ENCODE results near the gene CACNG5.
A peak's percentile ranks its signal among the peaks of the same experiment; 100 is the strongest.

CACNG5 gene

DNA sequence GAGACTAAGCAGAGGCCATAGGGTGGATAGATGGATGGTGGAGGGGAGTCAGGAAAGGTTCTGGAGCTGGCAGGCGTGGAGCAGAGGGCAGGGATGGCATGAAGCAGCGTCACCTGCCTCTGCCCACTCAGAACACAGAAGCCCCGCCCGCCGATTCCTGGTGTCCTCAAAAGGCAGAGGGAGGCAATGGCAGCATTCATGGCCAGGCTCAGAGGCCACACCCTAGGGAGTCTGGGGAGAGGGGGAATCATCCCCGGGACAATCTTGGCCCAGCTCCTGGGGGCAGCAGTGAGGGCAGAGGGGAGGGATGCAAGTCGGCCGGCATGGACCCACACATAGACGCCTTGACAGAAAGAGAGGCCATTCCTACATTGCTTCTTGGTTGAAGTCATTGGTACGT is 68.9 kb downstream of the CACNG5 start:
- intact Hi-C loops (cut with DNase I; ENCODE audit: low total_unique reads): no loop called here
- TF ChIP-seq, protein P1, sequence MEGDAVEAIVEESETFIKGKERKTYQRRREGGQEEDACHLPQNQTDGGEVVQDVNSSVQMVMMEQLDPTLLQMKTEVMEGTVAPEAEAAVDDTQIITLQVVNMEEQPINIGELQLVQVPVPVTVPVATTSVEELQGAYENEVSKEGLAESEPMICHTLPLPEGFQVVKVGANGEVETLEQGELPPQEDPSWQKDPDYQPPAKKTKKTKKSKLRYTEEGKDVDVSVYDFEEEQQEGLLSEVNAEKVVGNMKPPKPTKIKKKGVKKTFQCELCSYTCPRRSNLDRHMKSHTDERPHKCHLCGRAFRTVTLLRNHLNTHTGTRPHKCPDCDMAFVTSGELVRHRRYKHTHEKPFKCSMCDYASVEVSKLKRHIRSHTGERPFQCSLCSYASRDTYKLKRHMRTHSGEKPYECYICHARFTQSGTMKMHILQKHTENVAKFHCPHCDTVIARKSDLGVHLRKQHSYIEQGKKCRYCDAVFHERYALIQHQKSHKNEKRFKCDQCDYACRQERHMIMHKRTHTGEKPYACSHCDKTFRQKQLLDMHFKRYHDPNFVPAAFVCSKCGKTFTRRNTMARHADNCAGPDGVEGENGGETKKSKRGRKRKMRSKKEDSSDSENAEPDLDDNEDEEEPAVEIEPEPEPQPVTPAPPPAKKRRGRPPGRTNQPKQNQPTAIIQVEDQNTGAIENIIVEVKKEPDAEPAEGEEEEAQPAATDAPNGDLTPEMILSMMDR (IDR thresholded peaks at IDR 0.05): no peak
- peaks cover 0 to 8% of the 10 kb centered on the region in 2 donors for H3K27me3 ChIP-seq
- H3K9me3 ChIP-seq: no peaks in the 10 kb centered on the region
- H3K4me3 ChIP-seq: no peak overlapping the region
- no peak for DNase-seq
- H3K27ac ChIP-seq: no peak overlapping the region
- H3K4me1 ChIP-seq: peaks cover 0 to 14% (median 5%) of the 10 kb centered on the region in 4 donors
- H3K36me3 ChIP-seq: no peaks in the 10 kb centered on the region

DNA sequence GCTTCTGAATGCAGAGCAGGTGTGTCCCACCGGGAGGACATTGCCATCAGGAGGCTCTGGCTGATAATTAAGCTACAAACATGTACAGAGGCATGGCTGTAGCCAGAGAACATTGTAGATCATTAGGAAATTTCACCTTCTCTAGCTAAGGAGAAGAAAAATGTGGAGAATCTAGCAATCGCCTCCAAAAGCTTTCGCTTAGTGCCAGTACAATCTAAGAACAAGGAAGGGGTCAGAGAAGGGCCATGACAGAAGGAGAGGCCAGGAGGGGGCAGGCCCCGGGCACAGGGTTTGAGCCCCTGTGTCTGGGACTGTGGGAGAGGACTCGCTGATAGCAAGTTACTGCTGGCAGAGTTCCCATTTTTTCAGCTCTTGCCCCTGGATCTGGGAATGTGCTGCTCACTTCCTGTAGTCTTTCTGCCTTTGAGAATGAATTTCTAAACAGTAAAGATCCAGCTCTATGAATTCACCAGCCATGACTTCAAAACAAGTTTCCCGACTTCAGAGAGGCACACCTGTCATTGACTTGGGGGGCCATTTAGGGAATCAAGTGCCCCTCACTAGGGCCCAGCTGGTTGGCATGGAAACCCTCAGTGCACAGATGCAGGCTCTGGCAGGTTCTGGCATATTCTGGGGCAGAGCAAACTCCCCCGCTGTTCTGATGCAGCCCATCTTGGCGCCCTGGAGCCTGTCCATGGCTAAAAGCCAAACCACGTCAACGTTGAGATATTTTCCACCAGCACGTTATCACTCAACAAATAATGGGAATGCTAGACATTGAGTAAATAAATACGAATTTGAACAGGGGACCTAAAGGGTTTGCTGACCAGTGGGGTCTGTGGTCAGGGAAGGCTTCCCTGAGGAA is 70.1 kb downstream of the CACNG5 start:
- Histone ChIP-seq H3K9me3 (no peaks in the 10 kb centered on the region), H3K4me3 (no peak overlapping the region), H3K27ac (no peak overlapping the region), H3K27me3 (peaks cover 0 to 2% of the 10 kb centered on the region in 2 donors), H3K4me1 (peaks cover 0 to 14% (median 5%) of the 10 kb centered on the region in 4 donors), H3K36me3 (no peaks in the 10 kb centered on the region)
- TF ChIP-seq, protein P1 (IDR thresholded peaks at IDR 0.05): no peak
- DNase-seq: no peak
- intact Hi-C loops (cut with DNase I; ENCODE audit: low total_unique reads): loop anchor here (5.0 kb wide), 1 partner anchor 188 kb away; no protein-coding TSS in a partner anchor

DNA sequence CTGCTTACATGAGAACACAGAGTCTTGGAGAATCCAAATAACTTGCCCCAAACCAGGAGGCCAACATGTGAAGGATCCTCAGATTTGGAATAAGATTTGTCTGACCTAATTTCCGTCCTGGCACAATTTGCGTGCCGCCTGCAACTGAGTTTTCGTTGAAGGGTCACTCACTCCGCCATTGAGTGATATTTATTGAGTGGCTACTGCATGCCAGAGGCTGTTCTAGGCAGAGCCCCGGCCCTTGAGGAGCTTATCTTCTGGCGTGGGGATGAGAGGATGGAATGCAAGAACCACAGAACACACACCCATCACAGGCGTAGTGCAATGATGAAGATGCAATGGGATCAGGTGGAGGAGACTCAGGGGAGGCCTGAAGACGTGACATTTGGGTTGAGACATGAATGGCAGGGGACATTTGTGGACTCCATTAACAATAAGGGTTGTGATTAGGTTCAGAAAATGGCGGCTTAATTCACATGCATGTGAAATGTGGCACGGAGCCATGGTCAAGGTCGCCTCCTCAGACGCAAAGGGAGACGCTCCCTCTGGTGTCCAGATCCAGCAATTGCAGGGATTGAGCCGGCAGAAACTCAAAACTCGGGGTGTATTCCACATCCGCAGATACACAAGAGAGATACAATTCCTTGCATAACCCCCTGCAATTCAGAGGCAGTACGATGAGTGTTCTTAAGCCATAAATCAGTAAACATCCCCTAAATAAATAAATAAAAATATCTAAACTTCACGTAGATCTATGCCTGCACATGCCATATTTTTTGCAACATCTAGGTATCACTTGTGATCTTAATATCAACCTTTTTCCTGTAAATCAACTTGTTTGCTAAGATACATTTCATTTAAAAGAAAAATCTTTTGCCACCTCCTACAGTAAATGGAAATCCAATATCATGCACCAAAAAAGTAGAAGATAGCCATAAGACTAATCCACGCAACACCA is 71.7 kb downstream of the CACNG5 start:
- intact Hi-C loops (cut with DNase I; ENCODE audit: low total_unique reads): loop anchor here (5.0 kb wide), 1 partner anchor 189 kb away; no protein-coding TSS in a partner anchor
- H3K9me3 ChIP-seq: no peaks in the 10 kb centered on the region

DNA sequence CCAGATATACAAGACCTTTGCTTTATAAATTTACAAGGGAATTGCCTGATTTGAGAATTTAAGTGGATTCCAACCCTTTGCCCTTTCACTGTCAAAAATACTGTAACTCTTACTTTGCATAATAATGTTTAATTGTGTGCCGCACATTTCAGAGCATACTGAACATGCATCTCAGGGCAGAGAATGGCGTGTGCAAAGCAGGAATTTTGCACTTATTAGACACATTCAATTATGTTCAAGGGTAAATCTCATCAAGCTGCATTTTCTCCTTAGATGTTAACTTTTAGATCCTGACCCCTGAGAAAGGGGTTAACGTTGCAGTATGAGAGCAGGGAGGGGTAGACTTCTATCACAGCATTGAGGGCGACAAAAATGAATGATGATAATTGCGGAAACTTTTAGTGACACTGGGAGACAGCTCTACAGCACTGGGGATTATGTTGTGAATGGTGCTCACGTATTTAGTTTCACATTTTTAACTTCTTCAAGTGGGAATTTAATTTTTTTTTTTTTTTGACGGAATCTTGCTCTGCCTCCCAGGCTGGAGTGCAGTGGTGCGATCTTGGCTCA is 75.0 kb downstream of the CACNG5 start:
- Histone ChIP-seq H3K4me1 (peaks cover 0 to 10% (median 3%) of the 10 kb centered on the region in 4 donors), H3K27me3 (peaks cover 0 to 11% of the 10 kb centered on the region in 2 donors), H3K36me3 (no peaks in the 10 kb centered on the region), H3K27ac (no peak overlapping the region), H3K4me3 (no peak overlapping the region), H3K9me3 (no peaks in the 10 kb centered on the region)
- DNase-seq: no peak
- TF ChIP-seq, protein P1 (IDR thresholded peaks at IDR 0.05): no peak
- intact Hi-C loops (cut with DNase I; ENCODE audit: low total_unique reads): loop anchor here (5.0 kb wide), 1 partner anchor 193 kb away; no protein-coding TSS in a partner anchor

More for the DNA sequence above, 71.7 kb downstream of the CACNG5 start:
- H3K4me3 ChIP-seq: no peak overlapping the region
- TF ChIP-seq, protein P1 (IDR thresholded peaks at IDR 0.05): peak; percentile 65 to 79
- H3K27me3 ChIP-seq: no peaks in the 10 kb centered on the region
- no peak overlapping the region for H3K27ac ChIP-seq
- peaks cover 0 to 14% (median 5%) of the 10 kb centered on the region in 4 donors for H3K4me1 ChIP-seq
- peak; percentile 64 to 75 for DNase-seq
- no peaks in the 10 kb centered on the region for H3K36me3 ChIP-seq

DNA sequence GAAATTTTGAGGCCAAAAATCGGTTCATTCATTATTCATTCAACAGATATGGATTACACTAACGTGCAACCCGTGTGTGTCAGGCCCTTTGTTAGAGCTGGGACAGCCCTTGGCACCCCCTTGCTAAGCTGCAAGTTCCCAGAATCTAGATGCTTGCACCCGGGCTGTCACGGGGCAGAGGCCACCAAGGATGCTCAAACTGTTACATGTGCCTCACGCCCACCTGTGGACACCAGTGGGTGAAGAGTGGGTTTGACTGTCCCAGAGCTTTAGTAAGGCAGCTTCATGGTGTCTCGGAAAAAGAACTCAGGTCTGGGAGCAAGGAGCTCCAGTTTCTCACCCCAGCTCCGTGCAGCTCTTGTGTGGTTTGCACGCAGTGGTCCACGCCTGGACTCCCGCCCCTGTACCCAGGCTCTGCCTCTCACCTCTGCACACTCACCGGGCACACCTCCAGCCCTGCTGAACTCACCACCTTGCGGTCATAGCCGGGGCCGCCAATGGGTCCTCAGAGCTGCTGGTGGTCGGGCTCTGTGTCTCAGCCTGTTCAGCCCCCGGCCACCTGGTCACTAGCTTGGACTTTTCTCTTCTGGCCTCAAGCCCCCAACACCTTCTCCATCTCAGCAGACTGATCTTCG is 75.9 kb downstream of the CACNG5 start:
- Histone ChIP-seq H3K4me3 (no peak overlapping the region), H3K36me3 (no peaks in the 10 kb centered on the region), H3K4me1 (peaks cover 0 to under 1% (median 0%) of the 10 kb centered on the region in 4 donors), H3K27me3 (peaks cover 0 to 16% of the 10 kb centered on the region in 2 donors), H3K27ac (no peak overlapping the region), H3K9me3 (no peaks in the 10 kb centered on the region)
- intact Hi-C loops (cut with DNase I; ENCODE audit: low total_unique reads): no loop called here
- no peak for DNase-seq
- TF ChIP-seq, protein P1 (IDR thresholded peaks at IDR 0.05): no peak
